Activated naive CD8-positive, alpha-beta T cell treated with anti-CD3 and anti-CD28 coated beads for 36 hours (primary cell): Measurements from ENCODE around the gene ISY1. TPM values are rescaled to one million over a fixed set of nuclear protein-coding genes. Genes with fewer than 3 reads are reported as not detected.
"Not testable (repeated sequence)": the region's sequence is repeated elsewhere in the genome, so short reads cannot be mapped to it uniquely, and the experiment has no call there.

Experiments used
- DNase-seq: peaks from one replicate; pipeline ENCODE4 v3.0.0; 2021
- H3K27ac Mint-ChIP-seq: one replicate; pipeline ENCODE4 v1.8.0; 2022; ENCODE audit warnings: mild to moderate bottlenecking, moderate library complexity, mixed read lengths
- H3K27me3 Mint-ChIP-seq: one replicate; pipeline ENCODE4 v1.8.0; 2022; ENCODE audit warnings: mild to moderate bottlenecking, mixed read lengths
- H3K36me3 Mint-ChIP-seq: one replicate; pipeline ENCODE4 v1.8.0; 2021; ENCODE audit warnings: mild to moderate bottlenecking, mixed read lengths
- H3K4me1 Mint-ChIP-seq: one replicate; pipeline ENCODE4 v1.8.0; 2021; ENCODE audit warnings: mixed read lengths
- H3K4me3 Mint-ChIP-seq: one replicate; pipeline ENCODE4 v1.8.0; 2022; ENCODE audit warnings: mild to moderate bottlenecking, moderate library complexity, mixed read lengths
- H3K9me3 Mint-ChIP-seq: one replicate; pipeline ENCODE4 v1.8.0; 2022; ENCODE audit warnings: mixed read lengths
- total RNA-seq, 2 experiments: library from RNA; stranded (reverse); gene quantifications; one replicate each; pipeline ENCODE4 v1.2.3, GENCODE V29; 2021

The ISY1 gene
- total RNA-seq, 2 experiments from 2014 or later: 77.7 to 80.1 TPM

GRCh38 chr3:129117134-129117533 is 43.7 kb downstream of the ISY1 start:
- Mint-ChIP-seq H3K27me3 (peaks cover 3% of the 10 kb centered on the region), H3K4me1 (peaks cover 57% of the 10 kb centered on the region), H3K4me3 (peak overlapping the region; percentile 95), H3K27ac (peak overlapping the region; percentile 99), H3K36me3 (peaks cover 71% of the 10 kb centered on the region), H3K9me3 (no peaks in the 10 kb centered on the region)
- no peak for DNase-seq

- peak; percentile 24 for DNase-seq
- H3K36me3 Mint-ChIP-seq: peaks cover 69% of the 10 kb centered on the region
- peak overlapping the region; percentile 94 for H3K27ac Mint-ChIP-seq
- peak overlapping the region; percentile 75 for H3K4me3 Mint-ChIP-seq
- H3K9me3 Mint-ChIP-seq: no peaks in the 10 kb centered on the region
- peaks cover 57% of the 10 kb centered on the region for H3K4me1 Mint-ChIP-seq
- no peaks in the 10 kb centered on the region for H3K27me3 Mint-ChIP-seq
Measured at GRCh38 chr3:129116482-129116946, 44.3 kb downstream of the ISY1 start.

GRCh38 chr3:129114455-129114854 is 46.4 kb downstream of the ISY1 start:
- H3K27ac Mint-ChIP-seq: peak overlapping the region; percentile 94
- DNase-seq: no peak
- H3K36me3 Mint-ChIP-seq: peaks cover 75% of the 10 kb centered on the region
- peaks cover 74% of the 10 kb centered on the region for H3K4me1 Mint-ChIP-seq
- H3K4me3 Mint-ChIP-seq: peak overlapping the region; percentile 45
- no peaks in the 10 kb centered on the region for H3K9me3 Mint-ChIP-seq
- no peaks in the 10 kb centered on the region for H3K27me3 Mint-ChIP-seq

- Mint-ChIP-seq H3K27me3 (no peaks in the 10 kb centered on the region), H3K9me3 (no peaks in the 10 kb centered on the region), H3K36me3 (peaks cover 72% of the 10 kb centered on the region), H3K27ac (peak overlapping the region; percentile 96), H3K4me3 (peak overlapping the region; percentile 68), H3K4me1 (peaks cover 79% of the 10 kb centered on the region)
- DNase-seq: peak; percentile 69
Measured at GRCh38 chr3:129112308-129113052, 48.4 kb downstream of the ISY1 start.

GRCh38 chr3:129111076-129111780 is 49.6 kb downstream of the ISY1 start:
- H3K27me3 Mint-ChIP-seq, H3K9me3 Mint-ChIP-seq, H3K4me3 Mint-ChIP-seq, DNase-seq: not testable (repeated sequence)
- Mint-ChIP-seq H3K36me3 (peaks cover 69% of the 10 kb centered on the region), H3K27ac (peak overlapping the region; percentile 96), H3K4me1 (peaks cover 81% of the 10 kb centered on the region)

GRCh38 chr3:129107793-129108192 is 53.1 kb downstream of the ISY1 start:
- H3K9me3 Mint-ChIP-seq: no peaks in the 10 kb centered on the region
- H3K4me1 Mint-ChIP-seq: peaks cover 83% of the 10 kb centered on the region
- DNase-seq: no peak
- H3K27me3 Mint-ChIP-seq: no peaks in the 10 kb centered on the region
- H3K4me3 Mint-ChIP-seq: peak overlapping the region; percentile 4
- peak overlapping the region; percentile 85 for H3K27ac Mint-ChIP-seq
- peaks cover 62% of the 10 kb centered on the region for H3K36me3 Mint-ChIP-seq

- Mint-ChIP-seq H3K4me3 (peak overlapping the region; percentile 43), H3K27me3 (no peaks in the 10 kb centered on the region), H3K9me3 (no peaks in the 10 kb centered on the region), H3K27ac (peak overlapping the region; percentile 85), H3K36me3 (peaks cover 57% of the 10 kb centered on the region), H3K4me1 (peaks cover 78% of the 10 kb centered on the region)
- DNase-seq: no peak
Measured at GRCh38 chr3:129106866-129107565, 53.8 kb downstream of the ISY1 start.

GRCh38 chr3:129106320-129106719 is 54.5 kb downstream of the ISY1 start:
- DNase-seq: no peak
- no peak overlapping the region for H3K4me3 Mint-ChIP-seq
- H3K36me3 Mint-ChIP-seq: peaks cover 58% of the 10 kb centered on the region
- peak overlapping the region; percentile 85 for H3K27ac Mint-ChIP-seq
- peaks cover 79% of the 10 kb centered on the region for H3K4me1 Mint-ChIP-seq
- H3K27me3 Mint-ChIP-seq: no peaks in the 10 kb centered on the region
- no peaks in the 10 kb centered on the region for H3K9me3 Mint-ChIP-seq

GRCh38 chr3:129105862-129106261 is 55.0 kb downstream of the ISY1 start:
- Mint-ChIP-seq H3K27ac (peak overlapping the region; percentile 85), H3K36me3 (peaks cover 57% of the 10 kb centered on the region), H3K27me3 (no peaks in the 10 kb centered on the region), H3K4me3 (no peak overlapping the region), H3K9me3 (no peaks in the 10 kb centered on the region), H3K4me1 (peaks cover 78% of the 10 kb centered on the region)
- no peak for DNase-seq

- Mint-ChIP-seq H3K4me3 (no peak overlapping the region), H3K27me3 (no peaks in the 10 kb centered on the region), H3K27ac (peak overlapping the region; percentile 85), H3K4me1 (peaks cover 74% of the 10 kb centered on the region), H3K9me3 (no peaks in the 10 kb centered on the region), H3K36me3 (peaks cover 53% of the 10 kb centered on the region)
- DNase-seq: no peak
Measured at GRCh38 chr3:129104498-129105079, 56.3 kb downstream of the ISY1 start.

GRCh38 chr3:129104051-129104450 is 56.8 kb downstream of the ISY1 start:
- peaks cover 74% of the 10 kb centered on the region for H3K4me1 Mint-ChIP-seq
- no peaks in the 10 kb centered on the region for H3K27me3 Mint-ChIP-seq
- H3K4me3 Mint-ChIP-seq: no peak overlapping the region
- DNase-seq: no peak
- H3K27ac Mint-ChIP-seq: peak overlapping the region; percentile 85
- H3K36me3 Mint-ChIP-seq: peaks cover 58% of the 10 kb centered on the region
- no peaks in the 10 kb centered on the region for H3K9me3 Mint-ChIP-seq

- Mint-ChIP-seq H3K4me1 (peaks cover 69% of the 10 kb centered on the region), H3K36me3 (peaks cover 53% of the 10 kb centered on the region)
Measured at GRCh38 chr3:129103296-129103695, 57.6 kb downstream of the ISY1 start.

GRCh38 chr3:129101370-129102138 is 59.3 kb downstream of the ISY1 start:
- peak overlapping the region; percentile 66 for H3K27ac Mint-ChIP-seq
- H3K4me1 Mint-ChIP-seq: peaks cover 67% of the 10 kb centered on the region
- no peak for DNase-seq
- H3K36me3 Mint-ChIP-seq: peaks cover 54% of the 10 kb centered on the region
- no peaks in the 10 kb centered on the region for H3K27me3 Mint-ChIP-seq
- peaks cover 2% of the 10 kb centered on the region for H3K9me3 Mint-ChIP-seq
- H3K4me3 Mint-ChIP-seq: no peak overlapping the region

More at GRCh38 chr3:129103296-129103695, 57.6 kb downstream of the ISY1 start:
- no peak for DNase-seq
- Mint-ChIP-seq H3K4me3 (no peak overlapping the region), H3K27ac (peak overlapping the region; percentile 70), H3K27me3 (no peaks in the 10 kb centered on the region), H3K9me3 (peaks cover 2% of the 10 kb centered on the region)

- Mint-ChIP-seq H3K4me1 (peaks cover 60% of the 10 kb centered on the region), H3K27ac (peak overlapping the region; percentile 66), H3K9me3 (peaks cover 2% of the 10 kb centered on the region), H3K27me3 (no peaks in the 10 kb centered on the region), H3K36me3 (peaks cover 55% of the 10 kb centered on the region), H3K4me3 (no peak overlapping the region)
- no peak for DNase-seq
Measured at GRCh38 chr3:129100274-129100673, 60.6 kb downstream of the ISY1 start.
